Astrocyte (in vitro differentiated cells and primary cell): ENCODE data around the gene AKAP11.

ENCODE experiments used
- CTCF ChIP-seq: IDR thresholded peaks from 2 replicates; pipeline ENCODE4 v1.5.1; 2011; ENCODE audit warnings: low read depth, mild to moderate bottlenecking, inconsistent platforms, low read length, moderate library complexity; ENCODE audit not compliant: insufficient read depth
- EZH2 ChIP-seq: IDR thresholded peaks from 2 replicates; pipeline ENCODE4 v1.6.1; 2012; ENCODE audit warnings: mild to moderate bottlenecking, low read length, inconsistent platforms; ENCODE audit not compliant: insufficient read depth

GRCh38 chr13:42260903-42261654 is 10.9 kb upstream of the AKAP11 start:
- TF ChIP-seq EZH2 (no peak), CTCF (no peak)
